Ascending aorta (tissue), 2 donors: ENCODE results near the gene PRMT7. TPM values are rescaled to one million over a fixed set of nuclear protein-coding genes. Genes with fewer than 3 reads are reported as not detected.

Experiments
- DNase-seq, 2 donors: peaks; one replicate each; pipeline ENCODE4 v3.0.0-alpha.2; 2019; ENCODE audit warnings: low spot score in 2 of 2
- H3K27ac ChIP-seq, 2 donors: fragments of 200-600 bp; sonication (generic); one replicate each; pipeline ENCODE4 v1.5.1; 2016 to 2017; ENCODE audit warnings: mild to moderate bottlenecking in 1 of 2
- H3K27me3 ChIP-seq: fragments of 200-600 bp; sonication (generic); one replicate; pipeline ENCODE4 v1.5.1; 2017
- H3K36me3 ChIP-seq, 2 donors: fragments of 200-600 bp; sonication (generic); one replicate each; pipeline ENCODE4 v1.5.1; 2016
- H3K4me1 ChIP-seq, 2 donors: fragments of 200-600 bp; sonication (generic); one replicate each; pipeline ENCODE4 v1.5.1; 2016 to 2017; ENCODE audit warnings: mild to moderate bottlenecking in 1 of 2
- H3K4me3 ChIP-seq, 2 donors: fragments of 200-600 bp; sonication (generic); one replicate each; pipeline ENCODE4 v1.5.1; 2016 to 2017; ENCODE audit warnings: mild to moderate bottlenecking in 1 of 2
- H3K9me3 ChIP-seq, 2 donors: fragments of 200-600 bp; sonication (generic); one replicate each; pipeline ENCODE4 v1.5.1; 2016
- intact Hi-C: fragments of 100-400 bp; cut with DNase I; formaldehyde crosslinking; loops from one replicate; pipeline ENCODE4 v1.15.1; 2023
- total RNA-seq: library from RNA; depleted of rRNA; stranded (reverse); fragments of >200 nt; gene quantifications from one replicate; pipeline ENCODE4 v1.1.0, GENCODE V29; 2016
- TF ChIP-seq, protein P1 (sequence below), 3 experiments: fragments of 200-600 bp in 2 of 3; fragments of 450-650 bp in 1 of 3; sonication (generic) in 2 of 3; IDR thresholded peaks; one replicate each; pipeline ENCODE4 v1.5.1; 2016 to 2019; ENCODE audit warnings: antibody characterized with exemption in 3 of 3, mild to moderate bottlenecking in 1 of 3, moderate library complexity in 1 of 3

PRMT7 gene
- total RNA-seq, 1 donor from 2014 or later: 25.1 TPM

DNA sequence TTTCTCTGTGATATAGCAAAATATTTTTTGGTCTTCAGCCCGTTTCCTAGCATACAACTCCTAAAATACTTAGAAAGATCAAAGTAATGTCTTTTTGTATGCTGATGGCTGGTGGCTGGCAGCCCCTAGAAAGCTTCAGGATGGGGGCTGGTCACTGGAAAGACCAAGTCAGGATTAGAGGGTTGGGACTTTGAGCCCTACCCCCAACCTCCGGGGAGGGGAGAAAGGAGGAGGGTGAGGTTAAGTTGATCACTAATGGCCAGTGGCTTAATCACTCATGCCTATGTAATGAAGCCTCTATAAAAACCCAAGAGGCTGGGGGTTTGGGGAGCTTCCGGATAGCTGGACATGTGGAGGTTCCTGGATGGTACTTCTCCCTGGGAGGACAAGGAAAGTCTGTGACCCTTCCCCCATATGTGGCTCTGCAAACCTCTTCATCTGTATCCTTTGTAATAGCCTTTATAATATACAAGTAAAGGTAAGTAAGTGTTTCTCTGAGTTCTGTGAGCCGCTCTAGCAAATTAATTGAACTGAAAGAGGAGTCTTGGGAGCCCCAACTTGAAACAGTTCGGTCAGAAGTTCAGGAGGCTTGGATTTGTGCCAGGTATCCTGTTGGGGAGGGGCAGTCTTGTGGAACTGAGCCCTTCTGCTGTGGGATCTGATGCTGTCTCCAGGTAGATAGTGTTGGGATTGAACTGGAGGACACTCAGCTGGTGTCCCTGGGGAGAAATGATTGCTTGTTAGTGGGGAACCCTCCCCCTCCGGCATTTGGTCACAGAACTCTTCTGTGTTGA is 43.0 kb upstream of the PRMT7 start:
- intact Hi-C loops: no loop called here

GRCh38 chr16:68269793-68270192 is 41.0 kb upstream of the PRMT7 start:
- TF ChIP-seq, protein P1, sequence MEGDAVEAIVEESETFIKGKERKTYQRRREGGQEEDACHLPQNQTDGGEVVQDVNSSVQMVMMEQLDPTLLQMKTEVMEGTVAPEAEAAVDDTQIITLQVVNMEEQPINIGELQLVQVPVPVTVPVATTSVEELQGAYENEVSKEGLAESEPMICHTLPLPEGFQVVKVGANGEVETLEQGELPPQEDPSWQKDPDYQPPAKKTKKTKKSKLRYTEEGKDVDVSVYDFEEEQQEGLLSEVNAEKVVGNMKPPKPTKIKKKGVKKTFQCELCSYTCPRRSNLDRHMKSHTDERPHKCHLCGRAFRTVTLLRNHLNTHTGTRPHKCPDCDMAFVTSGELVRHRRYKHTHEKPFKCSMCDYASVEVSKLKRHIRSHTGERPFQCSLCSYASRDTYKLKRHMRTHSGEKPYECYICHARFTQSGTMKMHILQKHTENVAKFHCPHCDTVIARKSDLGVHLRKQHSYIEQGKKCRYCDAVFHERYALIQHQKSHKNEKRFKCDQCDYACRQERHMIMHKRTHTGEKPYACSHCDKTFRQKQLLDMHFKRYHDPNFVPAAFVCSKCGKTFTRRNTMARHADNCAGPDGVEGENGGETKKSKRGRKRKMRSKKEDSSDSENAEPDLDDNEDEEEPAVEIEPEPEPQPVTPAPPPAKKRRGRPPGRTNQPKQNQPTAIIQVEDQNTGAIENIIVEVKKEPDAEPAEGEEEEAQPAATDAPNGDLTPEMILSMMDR (IDR thresholded peaks at IDR 0.05): no peak
- no peak for DNase-seq
- Histone ChIP-seq H3K36me3 (peaks cover 10 to 13% of the 10 kb centered on the region in 2 donors), H3K27me3 (no peaks in the 10 kb centered on the region), H3K4me3 (no peak overlapping the region), H3K27ac (no peak overlapping the region), H3K9me3 (no peaks in the 10 kb centered on the region), H3K4me1 (peaks cover 0 to 16% of the 10 kb centered on the region in 2 donors)
- intact Hi-C loops: no loop called here

More for the DNA sequence above, 43.0 kb upstream of the PRMT7 start:
- Histone ChIP-seq H3K27ac (no peak overlapping the region), H3K27me3 (no peaks in the 10 kb centered on the region), H3K36me3 (no peaks in the 10 kb centered on the region), H3K4me1 (peaks cover 0 to 22% of the 10 kb centered on the region in 2 donors), H3K9me3 (no peaks in the 10 kb centered on the region), H3K4me3 (no peak overlapping the region)
- no peak for DNase-seq
- TF ChIP-seq, protein P1 (IDR thresholded peaks at IDR 0.05): no peak

- TF ChIP-seq, protein P1 (IDR thresholded peaks at IDR 0.05): no peak
- Histone ChIP-seq H3K4me1 (peaks cover 0 to 16% of the 10 kb centered on the region in 2 donors), H3K36me3 (peaks cover 14 to 16% of the 10 kb centered on the region in 2 donors), H3K9me3 (no peaks in the 10 kb centered on the region), H3K4me3 (no peak overlapping the region), H3K27me3 (no peaks in the 10 kb centered on the region), H3K27ac (no peak overlapping the region)
- intact Hi-C loops: no loop called here
- DNase-seq: no peak
Measured at GRCh38 chr16:68270353-68270752, 40.5 kb upstream of the PRMT7 start.

DNA sequence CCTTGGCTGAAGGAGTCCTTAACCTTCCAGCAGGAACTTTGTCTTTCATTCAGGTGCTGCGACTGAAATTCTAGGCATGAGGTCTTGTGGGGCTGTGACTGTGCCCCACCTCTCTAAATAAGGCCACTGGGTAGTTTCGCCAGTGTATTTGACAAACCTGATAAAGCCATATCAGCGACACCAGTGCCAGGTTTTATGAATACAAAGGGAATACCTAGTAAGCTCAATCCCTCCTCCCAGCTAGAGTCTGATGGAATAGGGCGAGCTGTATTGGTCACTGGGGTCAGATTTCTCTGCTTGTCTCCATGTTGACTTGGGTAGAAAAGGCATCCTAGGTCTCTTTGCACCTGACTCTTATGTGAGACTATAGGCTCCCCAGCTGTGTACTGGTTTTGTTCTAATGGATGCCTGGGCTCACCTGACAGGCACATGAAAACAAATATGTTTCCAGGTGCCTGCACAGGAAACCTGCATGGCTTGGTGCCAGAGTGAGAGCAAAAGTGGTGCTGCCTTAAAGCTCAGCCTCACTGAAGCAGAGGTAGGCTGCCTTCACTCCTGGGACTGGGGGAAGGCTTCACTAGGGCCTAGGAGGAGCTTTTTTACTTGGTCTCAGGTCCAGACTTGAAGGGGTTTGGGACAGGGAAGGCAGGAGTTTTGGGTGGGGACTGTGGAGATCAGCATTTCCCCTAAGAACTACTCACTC is 38.2 kb upstream of the PRMT7 start:
- peak overlapping the region in 1 of 2 donors; percentile 28 for H3K27ac ChIP-seq
- no peak for DNase-seq
- H3K36me3 ChIP-seq: peaks cover 14 to 21% of the 10 kb centered on the region in 2 donors
- TF ChIP-seq, protein P1 (IDR thresholded peaks at IDR 0.05): no peak
- peaks cover 10 to 23% of the 10 kb centered on the region in 2 donors for H3K4me1 ChIP-seq
- no peaks in the 10 kb centered on the region for H3K9me3 ChIP-seq
- intact Hi-C loops: no loop called here
- no peak overlapping the region for H3K4me3 ChIP-seq
- H3K27me3 ChIP-seq: no peaks in the 10 kb centered on the region

GRCh38 chr16:68273459-68273858 is 37.4 kb upstream of the PRMT7 start:
- DNase-seq: no peak
- intact Hi-C loops: no loop called here
- TF ChIP-seq, protein P1 (IDR thresholded peaks at IDR 0.05): no peak
- no peak overlapping the region for H3K4me3 ChIP-seq
- no peak overlapping the region for H3K27ac ChIP-seq
- peaks cover 10 to 19% of the 10 kb centered on the region in 2 donors for H3K4me1 ChIP-seq
- H3K9me3 ChIP-seq: no peaks in the 10 kb centered on the region
- peaks cover 14 to 25% of the 10 kb centered on the region in 2 donors for H3K36me3 ChIP-seq
- H3K27me3 ChIP-seq: no peaks in the 10 kb centered on the region
